NCI-H524 treated with DMSO at 0.1 percent for 48 hours (cell line): ENCODE measurements around the gene AP3B1.
"Not testable (repeated sequence)": the region's sequence is repeated elsewhere in the genome, so short reads cannot be mapped to it uniquely, and the experiment has no call there.

Experiments
- DNase-seq: peaks from one replicate; lab custom pipeline; 2025; lab: John Stamatoyannopoulos, UW

AP3B1 gene

GRCh38 chr5:78242001-78242400, 52.5 kb downstream of the AP3B1 start:
- no peak for DNase-seq

GRCh38 chr5:78237911-78238310, 56.6 kb downstream of the AP3B1 start:
- no peak for DNase-seq

- no peak for DNase-seq
Measured at GRCh38 chr5:78236046-78236445, 58.5 kb downstream of the AP3B1 start.

DNA sequence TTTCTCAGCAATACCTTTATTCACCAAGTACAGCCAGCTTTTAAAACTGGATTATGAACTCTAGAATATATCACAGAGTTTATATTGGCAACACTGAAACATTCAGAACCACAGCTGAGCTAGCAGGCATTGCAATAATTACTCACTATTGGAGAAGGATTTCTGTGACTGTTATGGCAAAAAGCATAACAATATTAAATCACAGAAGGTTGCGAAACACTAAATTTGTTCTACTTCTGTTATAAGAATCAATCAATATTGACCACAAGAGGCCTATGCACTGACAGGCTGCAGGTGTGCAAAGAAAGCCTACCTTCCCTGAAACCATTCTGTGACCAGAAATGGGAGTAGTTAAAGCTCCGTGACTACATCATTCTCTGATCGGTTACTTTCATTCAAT, 59.2 kb downstream of the AP3B1 start:
- DNase-seq: no peak

DNA sequence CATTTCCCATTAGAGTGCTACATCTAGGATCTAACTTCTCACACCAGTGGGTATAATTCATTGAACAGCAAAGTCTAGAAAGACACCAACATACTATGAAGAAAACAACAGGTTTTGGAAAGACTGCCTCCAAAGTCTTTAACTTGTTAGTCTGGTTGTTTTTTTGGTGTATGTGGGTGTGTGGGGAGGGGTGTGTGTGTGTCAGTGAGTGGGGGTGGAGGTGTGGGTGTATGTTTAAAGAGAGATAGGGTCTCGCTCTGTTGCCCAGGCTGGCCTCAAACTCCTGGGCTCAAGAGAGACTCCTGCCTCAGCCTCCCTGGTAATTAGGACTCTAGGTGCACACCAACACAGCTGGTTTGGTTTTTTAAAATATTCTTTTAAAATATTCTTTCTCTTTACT, 59.7 kb downstream of the AP3B1 start:
- no peak for DNase-seq

DNA sequence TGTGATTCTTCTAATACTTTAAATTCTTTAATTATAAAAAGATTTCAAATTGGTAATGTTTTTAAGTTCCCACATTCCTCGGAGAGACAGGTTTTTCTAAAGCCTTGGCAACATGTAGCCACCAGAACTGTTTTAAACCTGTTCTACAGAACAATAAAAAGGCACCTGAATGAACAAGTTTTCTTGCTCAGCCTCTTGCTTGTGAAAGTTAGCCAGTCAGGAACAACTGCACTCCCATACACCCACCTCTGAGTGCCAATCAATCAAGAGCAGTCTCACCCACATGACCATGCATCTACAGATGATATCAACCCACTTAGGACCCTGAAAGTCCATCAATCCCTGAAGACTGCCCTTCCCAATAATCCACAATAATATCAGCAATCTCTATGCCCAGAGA, 62.3 kb downstream of the AP3B1 start:
- no peak for DNase-seq

GRCh38 chr5:78224358-78224757, 70.1 kb downstream of the AP3B1 start:
- no peak for DNase-seq

DNA sequence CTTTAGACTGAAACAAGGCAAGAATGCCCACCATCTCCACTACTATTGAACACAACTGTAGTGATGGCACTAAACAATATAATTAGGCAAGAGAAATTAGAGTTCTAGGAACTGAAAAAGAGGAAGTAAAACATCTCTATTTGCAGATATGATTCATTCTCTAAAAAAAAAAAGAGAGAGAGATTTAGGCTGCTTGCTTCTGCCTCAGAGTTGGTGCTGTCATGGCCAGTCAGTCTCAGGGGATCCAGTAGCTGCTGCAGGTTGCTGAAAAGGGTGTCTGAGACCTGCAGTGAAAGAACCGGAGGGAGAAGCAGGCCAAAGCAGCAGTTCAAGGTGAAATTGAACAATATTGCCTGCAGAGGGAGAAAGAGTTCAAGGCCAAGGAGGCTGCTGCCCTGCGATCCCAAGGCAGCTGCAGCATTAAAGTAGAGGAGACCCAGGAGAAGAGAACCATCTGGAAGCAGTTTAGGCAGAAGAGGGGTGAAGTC, 72.5 kb downstream of the AP3B1 start:
- DNase-seq: peak; percentile 6

GRCh38 chr5:78221467-78221866, 73.0 kb downstream of the AP3B1 start:
- no peak for DNase-seq

GRCh38 chr5:78215972-78216371, 78.5 kb downstream of the AP3B1 start:
- DNase-seq: no peak

GRCh38 chr5:78215565-78215964, 78.9 kb downstream of the AP3B1 start:
- DNase-seq: no peak

DNA sequence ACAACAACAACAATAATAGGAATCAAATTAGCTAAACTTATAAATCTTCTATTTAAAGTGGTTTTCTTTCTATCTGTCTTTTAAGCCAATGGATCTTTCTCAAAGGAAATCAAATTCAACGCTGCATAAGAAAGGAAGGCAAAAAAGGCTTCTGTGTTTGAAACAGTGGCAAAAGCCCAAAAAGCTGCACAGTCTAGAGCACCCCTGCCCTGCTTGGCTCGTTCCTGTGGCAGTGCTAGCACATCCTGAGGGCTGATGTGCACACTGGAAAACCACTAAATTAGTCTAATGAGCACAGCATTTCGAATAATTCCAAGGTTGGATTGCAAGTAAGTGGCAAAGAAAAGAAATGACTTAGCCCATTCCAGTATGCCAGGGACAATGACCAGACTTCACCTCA, 80.7 kb downstream of the AP3B1 start:
- no peak for DNase-seq

- DNase-seq: no peak
Measured at GRCh38 chr5:78211052-78211451, 83.4 kb downstream of the AP3B1 start.

- no peak for DNase-seq
Measured at GRCh38 chr5:78204241-78204640, 90.3 kb downstream of the AP3B1 start.

DNA sequence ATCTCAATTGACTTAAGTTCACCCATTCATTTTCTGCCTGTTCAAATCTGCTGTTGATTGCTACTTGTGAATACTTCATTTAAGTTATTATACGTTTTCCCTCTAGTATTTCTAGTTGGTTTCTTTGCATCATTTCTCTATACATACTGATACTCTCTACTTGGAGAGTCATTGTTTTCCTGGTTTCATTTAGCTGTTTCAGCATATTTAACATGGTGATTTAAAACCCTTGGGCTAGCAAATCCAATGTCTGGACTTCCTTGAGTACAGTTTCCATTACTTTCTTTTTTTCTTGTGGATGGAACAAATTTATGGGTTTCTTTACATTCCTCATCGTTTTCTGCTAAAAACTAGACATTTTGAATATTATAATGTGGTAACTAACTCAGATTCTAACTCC, 90.7 kb downstream of the AP3B1 start:
- DNase-seq: no peak

GRCh38 chr5:78190402-78190801, 104.1 kb downstream of the AP3B1 start:
- DNase-seq: no peak

GRCh38 chr5:78188681-78189080, 105.8 kb downstream of the AP3B1 start:
- DNase-seq: not testable (repeated sequence)

- no peak for DNase-seq
Measured at GRCh38 chr5:78187172-78187571, 107.3 kb downstream of the AP3B1 start.

GRCh38 chr5:78182838-78183237, 111.7 kb downstream of the AP3B1 start:
- DNase-seq: no peak

DNA sequence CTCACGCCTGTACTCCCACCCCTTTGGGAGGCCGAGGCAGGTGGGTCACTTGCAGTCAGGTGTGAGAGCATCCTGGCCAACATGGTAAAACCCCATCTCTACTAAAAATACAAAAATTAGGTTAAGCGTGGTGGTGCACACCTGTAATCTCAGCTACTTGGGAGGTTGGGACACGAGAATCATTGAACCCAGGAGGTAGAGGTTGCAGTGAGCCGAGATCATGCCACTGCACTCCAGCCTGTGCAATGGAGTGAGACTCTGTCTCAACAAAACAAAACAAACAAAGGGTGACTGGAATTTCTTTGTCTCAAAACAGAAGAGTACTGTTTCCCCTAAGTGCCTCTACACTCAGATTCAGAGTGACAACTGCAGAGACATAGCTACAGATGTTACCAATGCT, 116.1 kb downstream of the AP3B1 start:
- no peak for DNase-seq

DNA sequence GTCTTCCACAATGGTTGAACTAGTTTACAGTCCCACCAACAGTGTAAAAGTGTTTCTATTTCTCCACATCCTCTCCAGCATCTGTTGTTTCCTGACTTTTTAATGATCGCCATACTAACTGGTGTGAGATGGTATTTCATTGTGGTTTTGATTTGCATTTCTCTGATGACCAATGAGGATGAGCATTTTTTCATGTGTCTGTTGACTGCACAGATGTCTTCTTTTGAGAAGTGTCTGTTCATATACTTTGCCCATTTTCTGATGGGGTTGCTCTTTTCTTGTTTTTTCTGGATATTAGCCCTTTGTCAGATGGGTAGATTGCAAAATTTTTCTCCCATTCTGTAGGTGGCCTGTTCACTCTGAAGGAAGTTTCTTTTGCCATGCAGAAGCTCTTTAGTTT, 124.2 kb downstream of the AP3B1 start:
- not testable (repeated sequence) for DNase-seq

DNA sequence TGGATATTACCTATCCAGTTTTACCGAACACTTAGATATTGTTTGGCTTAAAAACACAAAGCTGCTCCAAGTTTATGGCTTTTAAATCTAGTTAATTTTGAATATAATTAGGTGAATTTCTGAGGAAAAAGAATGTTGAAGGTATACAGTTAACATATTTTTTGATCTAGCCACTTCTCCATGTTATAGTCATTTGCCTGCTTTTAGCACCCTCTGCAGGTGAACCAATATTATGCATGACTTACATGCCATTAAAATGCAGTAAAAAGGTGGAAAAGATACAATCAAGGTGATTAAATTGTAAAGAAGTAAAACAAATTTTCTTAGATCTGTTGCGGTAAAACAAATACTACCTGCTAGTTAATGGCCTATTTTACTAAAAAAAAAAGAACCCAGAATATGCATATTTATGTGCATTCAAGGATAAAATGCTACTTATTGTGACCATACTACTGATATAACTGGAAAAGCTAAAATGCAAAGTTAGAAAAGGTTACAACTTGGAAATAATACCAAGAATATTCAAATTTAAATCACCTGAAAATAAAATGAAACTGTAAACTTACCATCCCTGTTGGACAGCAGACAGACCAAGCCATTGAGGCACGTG, 132.1 kb downstream of the AP3B1 start:
- no peak for DNase-seq

GRCh38 chr5:78157001-78157400, 137.5 kb downstream of the AP3B1 start:
- DNase-seq: peak; percentile 80

GRCh38 chr5:78151594-78152271, 142.8 kb downstream of the AP3B1 start:
- no peak for DNase-seq
